H1 (cell line): ENCODE results near the gene SLC17A5. TPM values are rescaled to one million over a fixed set of nuclear protein-coding genes. Genes with fewer than 3 reads are reported as not detected.

Experiments used
- CTCF ChIA-PET: fragments of 300-600 bp; sonication (Branson Sonifier 250); formaldehyde crosslinking; loops from one replicate; lab custom pipeline; 2021; ENCODE audit not compliant: partially characterized antibody; lab: Charles Lee
- POLR2A ChIA-PET: fragments of 300-600 bp; sonication (Branson Sonifier 250); formaldehyde crosslinking; loops from one replicate; lab custom pipeline; 2021; ENCODE audit warnings: inconsistent platforms; ENCODE audit not compliant: partially characterized antibody; lab: Charles Lee
- DNase-seq, 2 experiments: peaks; one replicate each; pipeline versions ENCODE4 v3.0.0 to v3.0.0-alpha.2; 2010 to 2022; ENCODE audit warnings: low spot score in 2 of 2, low read depth in 1 of 2, mixed read lengths in 1 of 2
- FAIRE-seq: peaks from 2 replicates; lab custom pipeline; 2011; peaks lifted over from hg19 to GRCh38; lab: Jason Lieb, UNC
- H2AFZ ChIP-seq: 2 replicates; pipeline ENCODE4 v1.8.1; 2012; ENCODE audit warnings: low read length, inconsistent platforms
- H2AK5ac ChIP-seq: 2 replicates; pipeline ENCODE4 v1.6.1; 2013; ENCODE audit warnings: low read depth, low read length
- H2BK120ac ChIP-seq: replicated peaks from 2 replicates; pipeline ENCODE3; 2013; ENCODE audit warnings: low read depth, low read length, inconsistent platforms
- H2BK12ac ChIP-seq: 2 replicates; pipeline ENCODE4 v1.6.1; 2013; ENCODE audit warnings: low read depth, low read length
- H2BK15ac ChIP-seq: 2 replicates; pipeline ENCODE4 v1.6.1; 2013; ENCODE audit warnings: low read length
- H2BK20ac ChIP-seq: 2 replicates; pipeline ENCODE4 v1.6.1; 2013; ENCODE audit warnings: low read length
- H2BK5ac ChIP-seq: 2 replicates; pipeline ENCODE4 v1.6.1; 2013; ENCODE audit warnings: low read depth, low read length
- H3K14ac ChIP-seq: 2 replicates; pipeline ENCODE4 v1.6.1; 2013; ENCODE audit warnings: inconsistent platforms; ENCODE audit not compliant: insufficient read length
- H3K18ac ChIP-seq: 2 replicates; pipeline ENCODE4 v1.6.1; 2013; ENCODE audit warnings: low read length; ENCODE audit errors: extremely low read depth
- H3K23ac ChIP-seq: 2 replicates; pipeline ENCODE4 v1.6.1; 2013; ENCODE audit warnings: inconsistent platforms; ENCODE audit not compliant: insufficient read length
- H3K23me2 ChIP-seq: 2 replicates; pipeline ENCODE4 v1.6.1; 2013; ENCODE audit warnings: low read depth, low read length
- H3K27ac ChIP-seq: 2 replicates; pipeline ENCODE4 v1.6.1; 2011; ENCODE audit warnings: low read depth, low read length, inconsistent platforms
- H3K27me3 ChIP-seq, 4 experiments: replicated peaks in 1 of 4; 1 replicate in 1 of 4; 2 replicates in 3 of 4; pipeline versions ENCODE4 v1.6.1 to v1.8.1; 2011 to 2013; ENCODE audit warnings: low read length in 3 of 4, mild to moderate bottlenecking in 3 of 4, inconsistent platforms in 2 of 4, mixed read lengths in 2 of 4, moderate library complexity in 1 of 4; ENCODE audit not compliant: control insufficient read depth in 3 of 4, insufficient read depth in 3 of 4; ENCODE audit errors: extremely low read depth in 1 of 4
- H3K36me3 ChIP-seq, 4 experiments: 2 replicates each; pipeline versions ENCODE4 v1.6.1 to v1.8.1; 2011 to 2013; ENCODE audit warnings: mild to moderate bottlenecking in 4 of 4, low read length in 3 of 4, moderate library complexity in 2 of 4, control low read depth in 1 of 4, inconsistent platforms in 1 of 4; ENCODE audit not compliant: insufficient read depth in 4 of 4, control insufficient read depth in 2 of 4
- H3K4ac ChIP-seq: replicated peaks from 2 replicates; pipeline ENCODE3; 2013; ENCODE audit warnings: low read length, low read depth, mixed read lengths, inconsistent platforms; ENCODE audit not compliant: insufficient read length
- H3K4me1 ChIP-seq, 4 experiments: replicated peaks in 1 of 4; 1 replicate in 1 of 4; 2 replicates in 3 of 4; pipeline versions ENCODE4 v1.6.1 to v1.8.1; 2011 to 2013; ENCODE audit warnings: low read length in 3 of 4, inconsistent platforms in 2 of 4, mixed read lengths in 1 of 4; ENCODE audit not compliant: insufficient read depth in 4 of 4, control insufficient read depth in 3 of 4
- H3K4me2 ChIP-seq, 2 experiments: 2 replicates each; pipeline versions ENCODE4 v1.6.1 to v1.8.1; 2011 to 2013; ENCODE audit warnings: low read depth in 2 of 2, low read length in 2 of 2, control low read depth in 1 of 2, inconsistent platforms in 1 of 2, mild to moderate bottlenecking in 1 of 2; ENCODE audit not compliant: insufficient read depth in 1 of 2
- H3K4me3 ChIP-seq, 4 experiments: fragments of 200-600, 300-600 bp in 1 of 4; sonication (generic), shearing (Covaris generic), sonication (Bioruptor Twin) in 1 of 4; 2 replicates each; pipeline versions ENCODE4 v1.5.1 to v1.8.1; 2011 to 2016; ENCODE audit warnings: low read length in 4 of 4, low read depth in 3 of 4, control low read depth in 2 of 4, inconsistent platforms in 2 of 4, mild to moderate bottlenecking in 2 of 4, mixed read lengths in 1 of 4, moderate library complexity in 1 of 4; ENCODE audit not compliant: insufficient read depth in 2 of 4; ENCODE audit errors: extremely low read depth in 1 of 4
- H3K56ac ChIP-seq: replicated peaks from 2 replicates; pipeline ENCODE3; 2013; ENCODE audit warnings: low read depth, mild to moderate bottlenecking, mixed read lengths, low read length, inconsistent platforms; ENCODE audit not compliant: insufficient read length
- H3K79me1 ChIP-seq: 2 replicates; pipeline ENCODE4 v1.6.1; 2013; ENCODE audit warnings: low read depth, low read length, control low read depth
- H3K79me2 ChIP-seq, 2 experiments: 2 replicates each; pipeline versions ENCODE4 v1.6.1 to v1.8.1; 2012 to 2013; ENCODE audit warnings: low read length in 2 of 2, mild to moderate bottlenecking in 2 of 2, inconsistent platforms in 1 of 2; ENCODE audit not compliant: insufficient read depth in 2 of 2, control insufficient read depth in 1 of 2
- H3K9ac ChIP-seq, 4 experiments: replicated peaks in 1 of 4; 1 replicate in 1 of 4; 2 replicates in 3 of 4; pipeline versions ENCODE4 v1.6.1 to v1.8.1; 2011 to 2013; ENCODE audit warnings: low read depth in 3 of 4, low read length in 3 of 4, control low read depth in 2 of 4, mild to moderate bottlenecking in 2 of 4, moderate library complexity in 2 of 4, inconsistent platforms in 1 of 4; ENCODE audit errors: extremely low read depth in 1 of 4
- H3K9me3 ChIP-seq, 2 experiments: 2 replicates each; pipeline versions ENCODE4 v1.6.1 to v1.8.1; 2012 to 2013; ENCODE audit warnings: mild to moderate bottlenecking in 2 of 2, moderate library complexity in 2 of 2, control low read depth in 1 of 2, inconsistent platforms in 1 of 2, low read depth in 1 of 2, low read length in 1 of 2, mixed read lengths in 1 of 2; ENCODE audit not compliant: insufficient read depth in 2 of 2
- H4K20me1 ChIP-seq, 2 experiments: replicated peaks in 1 of 2; 2 replicates each; pipeline versions ENCODE3 to v1.8.1; 2011 to 2013; ENCODE audit warnings: inconsistent platforms in 2 of 2, low read length in 2 of 2, mild to moderate bottlenecking in 1 of 2; ENCODE audit not compliant: insufficient read depth in 2 of 2, control insufficient read depth in 1 of 2
- H4K5ac ChIP-seq: 2 replicates; pipeline ENCODE4 v1.6.1; 2013; ENCODE audit warnings: low read length, low read depth, mixed read lengths, inconsistent platforms; ENCODE audit not compliant: insufficient read length
- H4K8ac ChIP-seq: 2 replicates; pipeline ENCODE4 v1.8.0; 2013; ENCODE audit warnings: mild to moderate bottlenecking, moderate library complexity, low read length, inconsistent platforms; ENCODE audit not compliant: insufficient read depth; ENCODE audit errors: extremely low read depth
- H4K91ac ChIP-seq: replicated peaks from 2 replicates; pipeline ENCODE3; 2013; ENCODE audit warnings: low read length, mixed read lengths, inconsistent platforms; ENCODE audit not compliant: insufficient read length
- CREB1 ChIP-seq: IDR thresholded peaks from 2 replicates; pipeline ENCODE4 v1.6.1; 2012; ENCODE audit warnings: inconsistent platforms
- CTBP2 ChIP-seq: IDR thresholded peaks from 2 replicates; pipeline ENCODE4 v1.7.0; 2011; ENCODE audit warnings: borderline replicate concordance, mild to moderate bottlenecking, moderate library complexity, mixed read lengths, low read length; ENCODE audit not compliant: insufficient read depth, insufficient read length
- EP300 ChIP-seq, 2 experiments: IDR thresholded peaks; 1 replicate in 1 of 2; 2 replicates in 1 of 2; pipeline ENCODE4 v1.6.1; 2011 to 2012; ENCODE audit warnings: low read depth in 2 of 2, low read length in 2 of 2, mild to moderate bottlenecking in 2 of 2, borderline replicate concordance in 1 of 2, inconsistent platforms in 1 of 2, moderate library complexity in 1 of 2
- JUND ChIP-seq: IDR thresholded peaks from 2 replicates; pipeline ENCODE4 v1.6.1; 2011; ENCODE audit warnings: mild to moderate bottlenecking, improper control_type of control experiment, low read length
- KDM1A ChIP-seq: fragments of 200-600, 300-600 bp; sonication (generic); IDR thresholded peaks from 2 replicates; pipeline ENCODE4 v1.7.1; 2016; ENCODE audit warnings: mild to moderate bottlenecking, low read length, borderline replicate concordance
- MAFK ChIP-seq: IDR thresholded peaks from 2 replicates; pipeline ENCODE4 v1.6.1; 2012; ENCODE audit warnings: low read depth, mild to moderate bottlenecking, improper control_type of control experiment, low read length
- NANOG ChIP-seq: IDR thresholded peaks from 2 replicates; pipeline ENCODE4 v1.6.1; 2011; ENCODE audit warnings: low read length, low read depth, mild to moderate bottlenecking, inconsistent platforms; ENCODE audit not compliant: insufficient read depth, poor library complexity, severe bottlenecking
- RXRA ChIP-seq: IDR thresholded peaks from 2 replicates; pipeline ENCODE4 v1.6.1; 2011; ENCODE audit warnings: low read depth, mild to moderate bottlenecking, low read length, moderate library complexity; ENCODE audit not compliant: insufficient read depth
- SAP30 ChIP-seq: fragments of 300-600 bp; sonication (generic); IDR thresholded peaks from 2 replicates; pipeline ENCODE4 v1.7.1; 2012; ENCODE audit warnings: low read length, moderate library complexity, mild to moderate bottlenecking, inconsistent platforms; ENCODE audit not compliant: insufficient read depth, insufficient replicate concordance
- SP4 ChIP-seq: IDR thresholded peaks from 2 replicates; pipeline ENCODE4 v1.6.1; 2012; ENCODE audit warnings: low read length, inconsistent platforms
- TAF7 ChIP-seq: optimal IDR thresholded peaks from 2 replicates; pipeline ENCODE3; 2011; ENCODE audit warnings: low read depth, mild to moderate bottlenecking, inconsistent platforms, low read length, moderate library complexity, borderline replicate concordance
- WGBS, 2 experiments: shearing (Covaris generic) in 1 of 2; methylation state at CpG; one replicate each; pipeline versions ENCODE4 v1.1.6 to v1.1.7; 2013 to 2015; ENCODE audit warnings: low lambda C conversion rate in 2 of 2, mixed read lengths in 2 of 2, inconsistent platforms in 1 of 2, low coverage in 1 of 2, missing lambda C conversion rate in 1 of 2; ENCODE audit not compliant: insufficient replicate concordance in 2 of 2, insufficient coverage in 1 of 2, insufficient read length in 1 of 2; ENCODE audit errors: extremely low coverage in 1 of 2, missing lambda C conversion rate in 1 of 2; 5-methylcytosine and 5-hydroxymethylcytosine counted together
- polyA plus RNA-seq, 7 experiments: library from polyadenylated mRNA; depleted of rRNA in 3 of 7; stranded (reverse) in 5 of 7; unstranded in 2 of 7; fragments of >200 nt in 5 of 7; fragments of 200-250 nt in 2 of 7; gene quantifications; 1 replicate in 5 of 7; 2 replicates in 1 of 7; 4 replicates in 1 of 7; pipeline versions ENCODE4 v1.2.1 to v1.2.3, GENCODE V29; 2011 to 2013; ENCODE audit warnings: missing spikeins in 2 of 7, mixed read lengths in 2 of 7
- total RNA-seq: library from RNA; stranded (reverse); fragmentation: NEBNext Ultra II Directional; extraction: Animal tissue kit (Norgen Biotek cat#: 25700); gene quantifications from 2 replicates; pipeline ENCODE4 v1.2.1, GENCODE V29; 2021
- TF ChIP-seq, protein P1 (sequence below): IDR thresholded peaks from 2 replicates; pipeline ENCODE4 v1.6.1; 2012; ENCODE audit warnings: low read length, inconsistent platforms

The SLC17A5 gene
- total and polyA plus RNA-seq, 2 of the 8 experiments (the other 6 are each of a cell fraction or from before 2014, with no cell fraction given), result 11.0 to 11.9 TPM

DNA sequence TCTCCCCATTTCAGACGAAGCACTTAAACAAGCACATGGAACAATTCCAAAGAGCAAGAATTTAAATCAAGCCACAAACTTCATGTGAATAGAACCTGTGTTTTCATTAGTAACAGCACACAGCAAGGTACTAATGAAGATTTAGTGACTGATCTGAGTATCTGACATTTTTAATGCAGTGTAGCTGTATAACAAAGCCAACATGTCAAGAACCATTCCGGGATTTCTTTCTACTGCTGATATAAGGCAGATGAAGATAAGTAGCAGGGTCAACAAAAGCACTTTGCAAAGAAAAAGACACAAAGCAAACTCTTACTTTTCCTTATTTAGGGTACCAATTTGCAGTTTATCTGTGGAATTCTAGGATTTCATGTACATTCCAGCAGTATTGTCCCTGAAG lies 11.3 kb downstream of the SLC17A5 start:
- Histone ChIP-seq H3K4me1 (no peaks in the 10 kb centered on the region), H3K56ac (no peak overlapping the region), H3K23me2 (no peaks in the 10 kb centered on the region), H3K4me2 (no peak overlapping the region), H3K9me3 (no peaks in the 10 kb centered on the region), H3K4ac (no peak overlapping the region), H2BK20ac (no peak overlapping the region), H3K27ac (no peak overlapping the region), H3K9ac (no peak overlapping the region), H3K14ac (no peak overlapping the region), H3K36me3 (no peaks in the 10 kb centered on the region; a peak in 1 of 8 replicates), H4K8ac (no peak overlapping the region), H3K79me1 (no peaks in the 10 kb centered on the region), H2AFZ (no peak overlapping the region), H2BK12ac (no peak overlapping the region), H3K4me3 (no peak overlapping the region), H4K5ac (no peak overlapping the region), H2BK5ac (no peak overlapping the region), H2AK5ac (no peak overlapping the region), H2BK120ac (no peak overlapping the region), H3K79me2 (no peaks in the 10 kb centered on the region), H3K27me3 (no peaks in the 10 kb centered on the region), H3K23ac (no peak overlapping the region), H4K20me1 (no peaks in the 10 kb centered on the region), H4K91ac (no peak overlapping the region), H3K18ac (no peak overlapping the region), H2BK15ac (no peak overlapping the region)
- CTCF ChIA-PET, result interaction anchor here (1.5 kb wide), 1 partner anchor 10 kb away, joined by 6 read pairs; no protein-coding TSS in a partner anchor
- POLR2A ChIA-PET, result interaction anchor here (0.6 to 1.8 kb wide), 6 partner anchors 10 to 247 kb away, joined by 3 to 9 read pairs (median 6); partner anchors contain the start of genes DDX43 and SLC17A5
- FAIRE-seq, result no peak
- DNase-seq, result no peak
- whole genome bisulfite sequencing, 2 experiments, result 96% methylated on average over 2 of the region's 2 CpGs; no CpG with 5 or more reads in 1 of the 2 experiments
- TF ChIP-seq JUND (no peak), CREB1 (no peak), CTBP2 (no peak), NANOG (no peak), TAF7 (no peak), KDM1A (no peak), MAFK (no peak), SP4 (no peak), SAP30 (no peak), EP300 (IDR thresholded peaks at IDR 0.05; ENCODE audit: borderline replicate concordance in 1 of 2, low read depth in 2 of 2, low read length in 2 of 2) (no peak), RXRA (no peak)
- TF ChIP-seq, protein P1, sequence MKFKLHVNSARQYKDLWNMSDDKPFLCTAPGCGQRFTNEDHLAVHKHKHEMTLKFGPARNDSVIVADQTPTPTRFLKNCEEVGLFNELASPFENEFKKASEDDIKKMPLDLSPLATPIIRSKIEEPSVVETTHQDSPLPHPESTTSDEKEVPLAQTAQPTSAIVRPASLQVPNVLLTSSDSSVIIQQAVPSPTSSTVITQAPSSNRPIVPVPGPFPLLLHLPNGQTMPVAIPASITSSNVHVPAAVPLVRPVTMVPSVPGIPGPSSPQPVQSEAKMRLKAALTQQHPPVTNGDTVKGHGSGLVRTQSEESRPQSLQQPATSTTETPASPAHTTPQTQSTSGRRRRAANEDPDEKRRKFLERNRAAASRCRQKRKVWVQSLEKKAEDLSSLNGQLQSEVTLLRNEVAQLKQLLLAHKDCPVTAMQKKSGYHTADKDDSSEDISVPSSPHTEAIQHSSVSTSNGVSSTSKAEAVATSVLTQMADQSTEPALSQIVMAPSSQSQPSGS, result no peak
